Endodermal cell (in vitro differentiated cells): ENCODE data around the gene CENPN. TPM values are rescaled to one million over a fixed set of nuclear protein-coding genes. Genes with fewer than 3 reads are reported as not detected.

Experiments used
- DNase-seq: peaks from one replicate; pipeline ENCODE4 v3.0.0-alpha.2; 2017
- H3K27ac ChIP-seq: 2 replicates; pipeline ENCODE4 v1.5.1; 2013; ENCODE audit warnings: mild to moderate bottlenecking, low read depth, low read length, moderate library complexity
- H3K27me3 ChIP-seq: 2 replicates; pipeline ENCODE4 v1.6.1; 2013; ENCODE audit warnings: mild to moderate bottlenecking, low read length, moderate library complexity; ENCODE audit not compliant: insufficient read depth, control insufficient read depth, poor library complexity, severe bottlenecking
- H3K36me3 ChIP-seq: 2 replicates; pipeline ENCODE4 v1.7.0; 2013; ENCODE audit warnings: mild to moderate bottlenecking, low read length, moderate library complexity; ENCODE audit not compliant: control insufficient read depth, insufficient read depth
- H3K4me1 ChIP-seq: one replicate; pipeline ENCODE4 v1.7.0; 2013; ENCODE audit warnings: low read length; ENCODE audit not compliant: control insufficient read depth, insufficient read depth
- H3K4me3 ChIP-seq: 2 replicates; pipeline ENCODE4 v1.5.1; 2013; ENCODE audit warnings: mild to moderate bottlenecking, low read length, moderate library complexity
- H3K9ac ChIP-seq: 2 replicates; pipeline ENCODE4 v1.6.1; 2013; ENCODE audit warnings: mild to moderate bottlenecking, low read length, moderate library complexity; ENCODE audit not compliant: poor library complexity, severe bottlenecking; ENCODE audit errors: extremely low read depth
- H3K9me3 ChIP-seq: 2 replicates; pipeline ENCODE4 v1.6.1; 2013; ENCODE audit warnings: mild to moderate bottlenecking, low read length, moderate library complexity; ENCODE audit not compliant: control insufficient read depth
- H3K27ac Mint-ChIP-seq: 2 replicates; pipeline ENCODE4 v1.8.0; 2020; ENCODE audit warnings: mixed read lengths
- H3K27me3 Mint-ChIP-seq: 2 replicates; pipeline ENCODE4 v1.8.0; 2021; ENCODE audit warnings: mild to moderate bottlenecking, mixed read lengths; ENCODE audit not compliant: insufficient read depth
- H3K36me3 Mint-ChIP-seq: 2 replicates; pipeline ENCODE4 v1.8.0; 2020; ENCODE audit warnings: low read depth, mixed read lengths
- H3K4me1 Mint-ChIP-seq: 2 replicates; pipeline ENCODE4 v1.8.0; 2020; ENCODE audit warnings: mixed read lengths
- H3K4me3 Mint-ChIP-seq: 2 replicates; pipeline ENCODE4 v1.8.0; 2020; ENCODE audit warnings: mild to moderate bottlenecking, moderate library complexity, mixed read lengths
- H3K9me3 Mint-ChIP-seq: 2 replicates; pipeline ENCODE4 v1.8.0; 2020; ENCODE audit warnings: mild to moderate bottlenecking, mixed read lengths
- CTCF ChIP-seq: fragments of 200-600 bp; sonication (generic); conservative IDR thresholded peaks from 2 replicates; pipeline ENCODE4 v1.5.0; 2021; ENCODE audit warnings: antibody characterized with exemption, mild to moderate bottlenecking
- WGBS, 2 experiments: methylation state at CpG; one replicate each; pipeline versions ENCODE4 v1.1.5 to v1.1.7; 2013; ENCODE audit warnings: missing lambda C conversion rate in 2 of 2, mixed read lengths in 1 of 2; ENCODE audit not compliant: insufficient coverage in 1 of 2, insufficient read length in 1 of 2; 5-methylcytosine and 5-hydroxymethylcytosine counted together
- total RNA-seq, 2 donors: library from RNA; stranded (reverse); fragmentation: NEBNext Ultra II Directional in 1 of 2; extraction: Animal tissue kit (Norgen Biotek cat#: 25700) in 1 of 2; gene quantifications; 2 replicates in 1 of 2; 3 replicates in 1 of 2; pipeline ENCODE4 v1.2.1, GENCODE V29; 2021

CENPN gene
- total RNA-seq, 2 donors from 2014 or later: 45.1 to 52.8 TPM

- DNase-seq: no peak
- Histone ChIP-seq H3K4me1 (peaks cover 16% of the 10 kb centered on the region), H3K36me3 (peaks cover 17% of the 10 kb centered on the region), H3K9ac (no peak overlapping the region), H3K27ac (no peak overlapping the region), H3K9me3 (no peaks in the 10 kb centered on the region), H3K27me3 (no peaks in the 10 kb centered on the region), H3K4me3 (no peak overlapping the region)
- Mint-ChIP-seq H3K36me3 (peaks cover 12% of the 10 kb centered on the region), H3K27me3 (no peaks in the 10 kb centered on the region), H3K4me1 (peaks cover 36% of the 10 kb centered on the region), H3K27ac (no peak overlapping the region), H3K4me3 (no peak overlapping the region), H3K9me3 (no peaks in the 10 kb centered on the region)
- 49 to 92% methylated on average over 1 to 2 of the region's 2 CpGs for WGBS, 2 experiments
- no peak for TF ChIP-seq CTCF
These were observed 17.2 kb upstream of the CENPN start for GRCh38 chr16:80989801-80990200.

DNA sequence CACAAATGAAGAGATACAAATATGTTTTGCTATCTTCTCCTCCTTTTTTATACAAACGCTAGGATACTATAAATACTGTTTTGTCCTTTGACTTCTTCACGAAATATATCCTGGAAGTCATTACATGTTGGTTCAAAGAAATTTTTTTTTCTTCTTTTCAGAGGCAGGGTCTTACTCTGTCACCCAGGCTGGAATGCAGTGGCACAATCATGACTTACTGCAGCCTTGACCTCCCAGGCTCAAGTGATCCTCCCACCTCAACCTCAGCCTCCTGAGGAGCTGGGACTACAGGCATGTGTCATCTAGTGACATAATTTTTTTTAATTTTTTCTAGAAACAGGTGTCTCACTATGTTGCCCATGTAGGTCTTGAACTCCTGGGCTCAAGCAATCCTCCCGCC lies 16.4 kb upstream of the CENPN start:
- Mint-ChIP-seq H3K27ac (no peak overlapping the region), H3K4me1 (peaks cover 30% of the 10 kb centered on the region), H3K9me3 (no peaks in the 10 kb centered on the region), H3K36me3 (peaks cover 12% of the 10 kb centered on the region), H3K27me3 (no peaks in the 10 kb centered on the region), H3K4me3 (no peak overlapping the region)
- Histone ChIP-seq H3K9ac (no peak overlapping the region), H3K4me1 (peaks cover 16% of the 10 kb centered on the region), H3K4me3 (no peak overlapping the region), H3K9me3 (no peaks in the 10 kb centered on the region), H3K27ac (no peak overlapping the region), H3K27me3 (no peaks in the 10 kb centered on the region), H3K36me3 (peaks cover 17% of the 10 kb centered on the region)
- 92 to 95% methylated on average over 3 of the region's 3 CpGs for WGBS, 2 experiments
- TF ChIP-seq CTCF: no peak
- no peak for DNase-seq

- no peak for DNase-seq
- Mint-ChIP-seq H3K36me3 (peaks cover 12% of the 10 kb centered on the region), H3K4me1 (peaks cover 27% of the 10 kb centered on the region), H3K27ac (peak overlapping the region; percentile 55), H3K27me3 (no peaks in the 10 kb centered on the region), H3K4me3 (no peak overlapping the region), H3K9me3 (no peaks in the 10 kb centered on the region)
- H3K36me3 ChIP-seq: peaks cover 17% of the 10 kb centered on the region
- H3K9me3 ChIP-seq: no peaks in the 10 kb centered on the region
- no peak overlapping the region for H3K27ac ChIP-seq
- WGBS, 2 experiments: 92 to 94% methylated on average over 2 of the region's 2 CpGs
- H3K4me1 ChIP-seq: peaks cover 16% of the 10 kb centered on the region
- H3K4me3 ChIP-seq: no peak overlapping the region
- no peak for TF ChIP-seq CTCF
- no peaks in the 10 kb centered on the region for H3K27me3 ChIP-seq
- H3K9ac ChIP-seq: no peak overlapping the region
These were observed 16.0 kb upstream of the CENPN start for GRCh38 chr16:80990978-80991377.
